Stimulated activated naive B cell treated with anti-CD40 and anti-IgM and Interleukin-4, amounts not matched to agents 10 μg/mL and 1 μg/mL and 100 μg/mL, for 72 hours (primary cell): Measurements from ENCODE around the gene TARM1.

Experiments used
- ATAC-seq, 2 donors: fragments of 150-1000 bp; cut with Tn5 transposase; replicated peaks; 2 replicates each; pipeline ENCODE4 v1.10.0; 2021; ENCODE audit warnings: moderate library complexity in 1 of 2
- DNase-seq: peaks from one replicate; pipeline ENCODE4 v3.0.0; 2021
- H3K27ac Mint-ChIP-seq: one replicate; pipeline ENCODE4 v1.8.0; 2022; ENCODE audit warnings: mild to moderate bottlenecking, mixed read lengths
- H3K27me3 Mint-ChIP-seq, 2 donors: one replicate each; pipeline ENCODE4 v1.8.0; 2022; ENCODE audit warnings: mixed read lengths in 2 of 2
- H3K36me3 Mint-ChIP-seq, 2 donors: one replicate each; pipeline ENCODE4 v1.8.0; 2022; ENCODE audit warnings: mixed read lengths in 2 of 2, mild to moderate bottlenecking in 1 of 2
- H3K4me1 Mint-ChIP-seq, 2 donors: one replicate each; pipeline ENCODE4 v1.8.0; 2022; ENCODE audit warnings: mixed read lengths in 2 of 2, mild to moderate bottlenecking in 1 of 2
- H3K4me3 Mint-ChIP-seq, 2 donors: one replicate each; pipeline ENCODE4 v1.8.0; 2022; ENCODE audit warnings: mild to moderate bottlenecking in 2 of 2, mixed read lengths in 2 of 2, moderate library complexity in 1 of 2
- H3K9me3 Mint-ChIP-seq, 2 donors: one replicate each; pipeline ENCODE4 v1.8.0; 2022; ENCODE audit warnings: mixed read lengths in 2 of 2, mild to moderate bottlenecking in 1 of 2

Gene TARM1

DNA sequence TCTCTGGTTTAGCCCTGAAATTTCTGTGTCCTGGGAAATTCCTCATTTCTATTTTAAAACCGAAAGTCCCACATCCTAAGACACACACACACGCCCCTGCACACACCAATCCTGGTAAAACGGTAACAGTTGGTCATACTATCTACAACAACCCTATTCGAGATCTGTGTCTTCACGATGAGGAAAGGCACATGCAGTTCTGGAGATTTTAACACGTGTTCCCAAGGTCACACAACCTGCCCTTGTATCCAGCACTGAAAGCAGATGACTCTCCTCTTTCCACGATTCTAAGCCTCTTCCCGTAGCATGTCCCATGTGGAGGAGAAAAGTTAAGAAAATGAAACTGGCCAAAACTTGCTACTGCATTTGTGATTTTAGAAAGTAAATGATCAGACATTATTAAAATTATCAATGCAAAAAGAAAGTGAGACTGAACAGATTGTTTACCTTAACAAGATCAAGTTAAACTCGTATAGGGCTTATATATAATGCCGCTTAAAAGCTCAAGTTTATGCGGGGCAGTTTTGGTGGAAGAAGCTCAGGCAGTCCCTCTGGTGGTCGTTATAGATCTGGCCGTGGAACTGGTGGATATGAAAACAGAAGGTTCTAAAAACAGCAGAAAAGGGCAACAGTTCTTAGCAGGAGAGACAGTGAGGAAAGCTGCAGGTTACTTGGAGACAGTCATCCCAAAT, 50.1 kb downstream of the TARM1 start:
- Mint-ChIP-seq H3K27me3 (peaks cover 23 to 34% of the 10 kb centered on the region in 2 donors), H3K4me3 (no peak overlapping the region), H3K27ac (no peak overlapping the region), H3K4me1 (peaks cover 2 to 12% of the 10 kb centered on the region in 2 donors), H3K9me3 (no peaks in the 10 kb centered on the region), H3K36me3 (no peaks in the 10 kb centered on the region)
- DNase-seq (no peak), ATAC-seq (no peak)

- peak in 1 of 2 donors; percentile 36 for ATAC-seq
Measured at GRCh38 chr19:54029930-54030490, 51.2 kb downstream of the TARM1 start.

DNA sequence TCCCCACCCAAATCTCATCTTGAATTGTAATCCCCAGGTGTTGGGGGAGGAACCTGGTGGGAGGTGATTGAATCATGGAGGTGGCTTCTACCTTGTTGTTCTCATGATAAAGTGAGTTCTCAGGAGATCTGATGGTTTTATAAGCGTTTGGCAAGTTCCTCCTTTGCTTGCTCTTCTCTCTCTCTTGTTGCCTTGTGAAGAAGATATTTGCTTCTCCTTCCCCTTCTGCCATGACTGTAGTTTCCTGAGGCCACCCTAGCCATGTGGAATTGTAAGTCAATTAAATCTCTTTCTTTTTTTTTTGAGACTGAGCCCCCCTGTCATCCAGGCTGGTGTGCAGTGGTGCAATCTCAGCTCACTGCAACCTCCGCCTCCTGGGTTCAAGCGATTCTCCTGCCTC, 51.9 kb downstream of the TARM1 start:
- H3K4me1 Mint-ChIP-seq = peaks cover 2 to 12% of the 10 kb centered on the region in 2 donors
- no peak overlapping the region for H3K27ac Mint-ChIP-seq
- H3K9me3 Mint-ChIP-seq = no peaks in the 10 kb centered on the region
- no peaks in the 10 kb centered on the region for H3K36me3 Mint-ChIP-seq
- H3K27me3 Mint-ChIP-seq = peaks cover 19 to 28% of the 10 kb centered on the region in 2 donors
- H3K4me3 Mint-ChIP-seq = no peak overlapping the region
- ATAC-seq (no peak), DNase-seq (no peak)

More at GRCh38 chr19:54029930-54030490, 51.2 kb downstream of the TARM1 start:
- no peaks in the 10 kb centered on the region for H3K36me3 Mint-ChIP-seq
- no peak for DNase-seq
- no peaks in the 10 kb centered on the region for H3K9me3 Mint-ChIP-seq
- H3K4me1 Mint-ChIP-seq = peaks cover 2 to 12% of the 10 kb centered on the region in 2 donors
- H3K27me3 Mint-ChIP-seq = peaks cover 23 to 33% of the 10 kb centered on the region in 2 donors
- H3K4me3 Mint-ChIP-seq = no peak overlapping the region
- H3K27ac Mint-ChIP-seq = no peak overlapping the region

GRCh38 chr19:54026656-54027055, 54.5 kb downstream of the TARM1 start:
- no peak for ATAC-seq
- Mint-ChIP-seq H3K36me3 (no peaks in the 10 kb centered on the region), H3K27me3 (peaks cover 35 to 40% of the 10 kb centered on the region in 2 donors), H3K4me3 (no peak overlapping the region), H3K9me3 (no peaks in the 10 kb centered on the region), H3K4me1 (peaks cover 3 to 12% of the 10 kb centered on the region in 2 donors), H3K27ac (no peak overlapping the region)
- no peak for DNase-seq

GRCh38 chr19:54024660-54025059, 56.5 kb downstream of the TARM1 start:
- no peak for ATAC-seq
- Mint-ChIP-seq H3K27ac (no peak overlapping the region), H3K27me3 (peaks cover 29 to 30% of the 10 kb centered on the region in 2 donors), H3K4me1 (peaks cover 0 to 2% of the 10 kb centered on the region in 2 donors), H3K9me3 (no peaks in the 10 kb centered on the region), H3K4me3 (no peak overlapping the region), H3K36me3 (no peaks in the 10 kb centered on the region)
- no peak for DNase-seq

DNA sequence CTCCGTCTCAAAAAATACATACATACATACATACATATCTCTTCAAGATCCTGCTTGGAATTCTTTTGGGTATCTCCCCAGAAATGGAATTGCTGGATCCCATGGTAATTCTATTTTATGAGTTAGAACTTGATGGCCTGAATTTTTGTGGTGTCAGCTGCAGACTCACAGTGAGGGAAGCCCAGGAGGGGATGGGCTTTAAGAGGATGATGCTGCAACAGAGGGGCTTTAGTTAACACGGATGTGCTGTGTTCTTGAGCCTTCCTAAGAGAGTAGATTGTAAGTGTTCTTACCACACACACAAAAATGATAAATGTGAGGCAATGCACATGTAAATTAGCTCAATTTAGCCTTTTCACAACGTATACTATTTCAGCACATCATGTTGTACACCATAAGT, 58.0 kb downstream of the TARM1 start:
- H3K9me3 Mint-ChIP-seq = no peaks in the 10 kb centered on the region
- no peak for ATAC-seq
- H3K27me3 Mint-ChIP-seq = peaks cover 24 to 30% of the 10 kb centered on the region in 2 donors
- H3K4me1 Mint-ChIP-seq = peaks cover 0 to 2% of the 10 kb centered on the region in 2 donors
- H3K27ac Mint-ChIP-seq = no peak overlapping the region
- H3K36me3 Mint-ChIP-seq = no peaks in the 10 kb centered on the region
- H3K4me3 Mint-ChIP-seq = no peak overlapping the region
- no peak for DNase-seq

GRCh38 chr19:54021932-54022331, 59.2 kb downstream of the TARM1 start:
- Mint-ChIP-seq H3K4me3 (no peak overlapping the region), H3K9me3 (no peaks in the 10 kb centered on the region), H3K4me1 (peaks cover 0 to 2% of the 10 kb centered on the region in 2 donors), H3K27ac (no peak overlapping the region), H3K36me3 (no peaks in the 10 kb centered on the region), H3K27me3 (peaks cover 32 to 35% of the 10 kb centered on the region in 2 donors)
- ATAC-seq (no peak), DNase-seq (no peak)

DNA sequence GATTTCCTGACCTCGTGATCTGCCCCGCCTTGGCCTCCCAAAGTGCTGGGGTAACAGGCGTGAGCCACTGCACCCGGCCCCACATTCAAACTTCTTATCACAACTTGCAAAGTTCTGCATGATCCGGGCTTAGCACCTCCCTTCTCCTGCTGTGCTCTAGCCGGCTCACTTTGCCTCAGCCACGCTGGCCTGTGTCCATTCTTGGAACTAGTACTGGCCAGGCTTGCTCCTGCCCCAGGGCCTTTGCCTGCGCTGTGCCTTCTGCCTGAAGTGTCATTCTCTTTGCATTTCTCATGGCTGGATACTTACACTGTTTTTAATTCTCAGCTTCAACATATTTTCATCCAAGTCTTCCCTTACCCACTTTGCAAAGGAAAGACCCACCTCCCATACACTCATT, 59.8 kb downstream of the TARM1 start:
- Mint-ChIP-seq H3K27me3 (peaks cover 35 to 36% of the 10 kb centered on the region in 2 donors), H3K9me3 (no peaks in the 10 kb centered on the region), H3K4me3 (no peak overlapping the region), H3K4me1 (peaks cover 0 to 2% of the 10 kb centered on the region in 2 donors), H3K27ac (peak overlapping the region; percentile 4), H3K36me3 (no peaks in the 10 kb centered on the region)
- ATAC-seq = no peak
- no peak for DNase-seq
